Measurements from ENCODE around the gene ITFG2.

Gene ITFG2

DNA sequence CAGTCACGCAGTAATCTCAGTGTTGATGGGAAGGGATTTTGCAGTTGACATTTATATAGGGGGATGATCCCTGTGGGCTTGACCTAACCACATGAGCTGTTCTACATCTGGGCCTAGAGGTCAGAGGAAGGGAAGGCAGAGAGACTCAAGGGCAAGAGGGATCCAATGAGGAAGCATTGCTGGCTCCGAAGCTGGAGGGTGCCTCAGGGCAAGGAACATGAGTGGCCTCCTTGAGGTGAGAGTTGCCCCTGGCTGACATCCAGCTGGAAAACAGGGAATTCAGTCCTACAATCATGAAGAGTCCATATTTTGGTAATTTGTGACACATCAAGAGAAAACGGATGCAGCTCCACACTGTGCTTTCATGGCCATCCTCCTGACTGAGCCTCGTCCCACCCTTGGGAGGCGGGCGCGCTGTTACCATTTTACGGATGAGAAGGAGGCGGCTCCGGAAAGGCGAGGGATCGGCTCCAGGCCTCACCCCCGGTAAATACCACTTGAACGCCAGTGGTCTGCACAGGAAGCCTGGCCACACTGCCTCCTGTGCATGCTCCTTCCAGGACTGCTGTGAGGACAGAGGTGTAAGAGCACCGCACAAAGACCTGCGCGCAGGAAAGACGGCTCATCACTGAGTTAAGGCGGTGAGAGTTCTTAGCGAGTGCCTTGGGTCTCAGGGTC lies 36.2 kb upstream of the ITFG2 start:
- 95% methylated on average over 20 of the region's 20 CpGs for WGBS
- Histone ChIP-seq H3K9me3 (ENCODE audit: insufficient read depth, low read depth, low read length) (no peaks in the 10 kb centered on the region), H3K27ac (ENCODE audit: low read depth, low read length) (no peak overlapping the region), H3K4me3 (ENCODE audit: low read length) (no peak overlapping the region), H3K36me3 (ENCODE audit: insufficient read depth, low read length) (no peaks in the 10 kb centered on the region), H3K27me3 (ENCODE audit: insufficient read depth, low read length) (no peaks in the 10 kb centered on the region), H3K4me1 (ENCODE audit: insufficient read depth, low read length) (peaks cover 21% of the 10 kb centered on the region), H3K9ac (ENCODE audit: low read depth, low read length) (no peak overlapping the region)

GRCh38 chr12:2779281-2779680 lies 33.2 kb upstream of the ITFG2 start:
- H3K27ac ChIP-seq (ENCODE audit: low read depth, low read length) = no peak overlapping the region
- no peak overlapping the region for H3K4me3 ChIP-seq (ENCODE audit: low read length)
- no peaks in the 10 kb centered on the region for H3K9me3 ChIP-seq (ENCODE audit: insufficient read depth, low read depth, low read length)
- H3K36me3 ChIP-seq (ENCODE audit: insufficient read depth, low read length) = no peaks in the 10 kb centered on the region
- H3K27me3 ChIP-seq (ENCODE audit: insufficient read depth, low read length) = peaks cover 8% of the 10 kb centered on the region
- no peak overlapping the region for H3K9ac ChIP-seq (ENCODE audit: low read depth, low read length)
- H3K4me1 ChIP-seq (ENCODE audit: insufficient read depth, low read length) = peaks cover 21% of the 10 kb centered on the region
- WGBS = 46% methylated on average over 4 of the region's 4 CpGs

DNA sequence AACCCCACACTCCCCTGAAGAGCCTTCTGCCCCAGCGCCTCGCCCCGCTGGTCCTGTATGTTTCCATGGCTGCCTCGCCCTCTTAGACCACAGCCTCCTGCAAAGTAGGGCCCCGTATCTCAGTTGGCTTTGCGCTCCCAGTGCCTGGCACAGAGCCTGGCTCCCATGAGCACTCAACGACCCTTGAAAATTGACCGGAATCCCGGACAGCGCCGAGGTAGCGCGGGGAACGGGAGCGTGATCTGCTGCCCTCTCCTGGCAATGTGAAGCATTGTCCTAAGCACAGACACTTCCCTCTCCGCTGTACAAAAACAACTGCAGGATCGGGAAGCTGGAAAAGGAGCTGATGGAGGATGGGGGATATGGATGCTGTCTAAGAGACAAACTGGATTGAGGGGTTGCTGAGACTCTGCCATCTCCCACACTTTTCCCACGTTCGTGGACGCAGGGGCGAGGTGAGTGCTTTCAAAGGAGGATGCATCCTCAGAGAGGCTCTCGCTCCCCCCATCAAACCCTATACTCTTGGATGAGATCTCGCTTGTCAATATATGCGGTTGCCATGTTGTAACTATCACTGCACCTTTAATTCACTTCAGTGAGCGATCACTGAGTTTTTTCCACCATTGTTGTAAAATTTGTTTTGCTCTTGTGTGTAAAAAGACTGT lies 28.4 kb upstream of the ITFG2 start:
- no peak overlapping the region for H3K4me3 ChIP-seq (ENCODE audit: low read length)
- no peaks in the 10 kb centered on the region for H3K36me3 ChIP-seq (ENCODE audit: insufficient read depth, low read length)
- H3K27ac ChIP-seq (ENCODE audit: low read depth, low read length) = no peak overlapping the region
- peaks cover 7% of the 10 kb centered on the region for H3K4me1 ChIP-seq (ENCODE audit: insufficient read depth, low read length)
- no peaks in the 10 kb centered on the region for H3K9me3 ChIP-seq (ENCODE audit: insufficient read depth, low read depth, low read length)
- H3K27me3 ChIP-seq (ENCODE audit: insufficient read depth, low read length) = peaks cover 23% of the 10 kb centered on the region
- no peak overlapping the region for H3K9ac ChIP-seq (ENCODE audit: low read depth, low read length)
- 23% methylated on average over 24 of the region's 25 CpGs for WGBS

DNA sequence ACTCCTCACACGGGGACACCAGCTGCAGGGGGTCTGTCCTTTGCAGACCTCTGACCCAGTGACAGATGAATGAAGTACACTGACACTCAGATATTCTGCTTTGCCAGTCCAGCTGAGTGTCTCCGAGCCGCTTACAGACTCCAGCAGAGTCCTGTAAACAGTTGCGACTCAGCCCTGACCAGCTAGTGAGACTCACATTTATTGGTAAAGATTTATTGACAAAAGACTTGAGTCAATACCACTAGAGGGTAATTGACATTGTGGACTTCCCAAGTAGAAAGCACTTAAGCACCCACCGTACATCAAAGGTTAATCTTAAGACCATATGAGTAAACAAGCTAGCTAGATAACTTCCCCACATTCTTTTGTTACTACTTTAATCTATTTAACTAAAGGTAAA lies 27.5 kb upstream of the ITFG2 start:
- H3K27me3 ChIP-seq (ENCODE audit: insufficient read depth, low read length) = peaks cover 26% of the 10 kb centered on the region
- no peak overlapping the region for H3K9ac ChIP-seq (ENCODE audit: low read depth, low read length)
- H3K27ac ChIP-seq (ENCODE audit: low read depth, low read length) = no peak overlapping the region
- H3K4me3 ChIP-seq (ENCODE audit: low read length) = no peak overlapping the region
- no peaks in the 10 kb centered on the region for H3K9me3 ChIP-seq (ENCODE audit: insufficient read depth, low read depth, low read length)
- H3K36me3 ChIP-seq (ENCODE audit: insufficient read depth, low read length) = no peaks in the 10 kb centered on the region
- H3K4me1 ChIP-seq (ENCODE audit: insufficient read depth, low read length) = no peaks in the 10 kb centered on the region
- WGBS = 72% methylated on average over 5 of the region's 5 CpGs

DNA sequence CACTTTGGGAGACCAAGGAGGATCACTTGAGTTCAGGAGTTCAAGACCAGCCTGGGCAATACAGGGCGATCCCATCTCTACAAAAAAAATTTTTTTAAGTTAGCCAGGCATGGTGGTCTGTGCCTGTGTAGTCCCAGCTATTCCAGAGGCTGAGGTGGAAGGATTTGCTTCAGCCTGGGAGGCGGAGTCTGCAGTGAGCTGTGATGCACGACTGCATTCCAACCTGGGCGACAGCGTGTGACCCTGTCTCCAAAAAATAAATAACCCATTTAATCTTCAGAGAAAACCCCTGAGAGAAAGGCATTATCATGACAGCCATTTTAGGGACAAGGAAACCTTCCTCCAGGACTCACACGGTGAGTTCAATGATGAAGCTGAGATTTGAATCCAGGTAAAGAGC lies 21.4 kb upstream of the ITFG2 start:
- 79% methylated on average over 6 of the region's 6 CpGs for WGBS
- Histone ChIP-seq H3K9ac (ENCODE audit: low read depth, low read length) (no peak overlapping the region), H3K36me3 (ENCODE audit: insufficient read depth, low read length) (no peaks in the 10 kb centered on the region), H3K4me1 (ENCODE audit: insufficient read depth, low read length) (no peaks in the 10 kb centered on the region; the same call in 1 of the 2 replicates), H3K9me3 (ENCODE audit: insufficient read depth, low read depth, low read length) (no peaks in the 10 kb centered on the region), H3K4me3 (ENCODE audit: low read length) (no peak overlapping the region), H3K27ac (ENCODE audit: low read depth, low read length) (no peak overlapping the region), H3K27me3 (ENCODE audit: insufficient read depth, low read length) (peaks cover 16% of the 10 kb centered on the region)

DNA sequence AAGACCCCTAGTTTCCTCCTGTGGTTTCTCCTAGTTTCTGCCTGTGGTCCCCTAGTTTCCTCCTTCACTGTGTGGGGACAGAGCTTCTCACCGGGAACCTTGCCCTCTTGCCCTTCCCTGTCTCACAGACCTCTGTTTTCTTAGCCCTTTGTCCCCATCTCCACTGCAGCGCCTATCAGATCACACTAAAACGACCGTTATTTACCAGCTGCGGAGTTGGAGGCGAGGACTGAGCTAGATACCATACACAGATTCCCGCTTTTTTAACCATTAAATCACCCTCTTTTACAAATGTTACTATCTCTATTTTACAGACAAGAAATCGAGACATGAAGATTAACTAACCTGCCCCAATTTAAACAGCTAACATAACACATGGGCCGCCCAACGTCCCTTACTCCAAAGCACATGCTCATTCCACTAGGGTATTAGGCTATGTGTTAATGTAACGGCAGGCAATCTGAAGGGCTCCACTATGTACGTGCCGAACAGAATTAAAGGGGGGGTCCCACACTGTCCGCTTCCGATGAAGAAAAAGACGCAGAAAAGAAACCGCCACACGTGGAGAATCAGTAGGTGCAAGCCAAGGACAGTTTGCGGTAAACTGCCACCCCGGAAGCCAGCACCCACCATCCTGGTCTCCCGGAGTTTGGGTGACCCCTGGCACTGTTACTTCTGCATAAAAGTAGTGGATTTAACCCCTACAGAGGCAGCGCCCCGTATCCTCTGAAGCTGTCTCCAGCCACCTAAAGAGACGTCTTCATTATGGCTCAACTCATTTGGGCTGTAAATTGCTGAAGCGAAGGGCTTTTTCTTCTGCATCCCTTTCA lies 19.6 kb upstream of the ITFG2 start:
- Histone ChIP-seq H3K9ac (ENCODE audit: low read depth, low read length) (no peak overlapping the region), H3K27ac (ENCODE audit: low read depth, low read length) (no peak overlapping the region), H3K4me3 (ENCODE audit: low read length) (no peak overlapping the region), H3K9me3 (ENCODE audit: insufficient read depth, low read depth, low read length) (no peaks in the 10 kb centered on the region), H3K36me3 (ENCODE audit: insufficient read depth, low read length) (peaks cover 16% of the 10 kb centered on the region), H3K4me1 (ENCODE audit: insufficient read depth, low read length) (no peaks in the 10 kb centered on the region; the same call in 1 of the 2 replicates), H3K27me3 (ENCODE audit: insufficient read depth, low read length) (peaks cover 16% of the 10 kb centered on the region)
- 86% methylated on average over 25 of the region's 25 CpGs for WGBS

- Histone ChIP-seq H3K27ac (ENCODE audit: low read depth, low read length) (no peak overlapping the region), H3K9me3 (ENCODE audit: insufficient read depth, low read depth, low read length) (no peaks in the 10 kb centered on the region), H3K4me3 (ENCODE audit: low read length) (peak overlapping the region; percentile 76), H3K36me3 (ENCODE audit: insufficient read depth, low read length) (peaks cover 22% of the 10 kb centered on the region), H3K9ac (ENCODE audit: low read depth, low read length) (no peak overlapping the region), H3K4me1 (ENCODE audit: insufficient read depth, low read length) (no peaks in the 10 kb centered on the region; the same call in 1 of the 2 replicates), H3K27me3 (ENCODE audit: insufficient read depth, low read length) (peaks cover 16% of the 10 kb centered on the region)
- WGBS = 95% methylated on average over 19 of the region's 21 CpGs
Observed at GRCh38 chr12:2793561-2793960, 18.9 kb upstream of the ITFG2 start.

DNA sequence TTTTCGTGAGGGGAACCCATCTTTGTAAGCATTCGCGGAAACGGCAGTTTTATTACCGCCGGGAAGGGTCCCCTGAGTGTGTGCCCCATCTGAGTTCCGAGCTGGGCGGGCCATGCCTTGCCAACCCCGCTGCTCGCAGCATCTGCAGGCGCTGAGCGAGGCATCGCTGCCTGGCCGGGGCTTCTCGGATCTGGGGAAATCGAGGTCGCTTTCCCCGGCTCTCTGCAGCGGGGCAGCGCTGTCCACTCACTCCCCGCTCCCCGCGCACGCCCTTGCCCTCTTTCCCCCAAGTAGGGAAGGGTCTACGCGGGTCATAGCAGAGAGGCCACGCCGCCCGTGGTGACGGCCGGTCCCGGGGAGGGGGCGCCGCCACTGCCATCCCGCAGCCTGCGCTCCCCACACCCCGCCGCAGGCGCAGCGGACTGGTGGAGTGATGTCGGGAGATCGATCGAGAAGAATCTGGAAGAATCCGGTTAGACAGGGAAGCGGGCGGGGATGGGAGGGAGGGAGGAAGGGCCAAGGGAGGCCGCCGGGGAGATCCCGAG lies 18.2 kb upstream of the ITFG2 start:
- H3K9ac ChIP-seq (ENCODE audit: low read depth, low read length) = peak overlapping the region; percentile 73
- H3K27ac ChIP-seq (ENCODE audit: low read depth, low read length) = peak overlapping the region; percentile 48; the same call in 1 of the 2 replicates
- H3K36me3 ChIP-seq (ENCODE audit: insufficient read depth, low read length) = peaks cover 29% of the 10 kb centered on the region
- WGBS = 3% methylated on average over 49 of the region's 49 CpGs
- H3K4me1 ChIP-seq (ENCODE audit: insufficient read depth, low read length) = no peaks in the 10 kb centered on the region; the same call in 1 of the 2 replicates
- peaks cover 14% of the 10 kb centered on the region for H3K27me3 ChIP-seq (ENCODE audit: insufficient read depth, low read length)
- H3K9me3 ChIP-seq (ENCODE audit: insufficient read depth, low read depth, low read length) = no peaks in the 10 kb centered on the region
- peak overlapping the region; percentile 76 for H3K4me3 ChIP-seq (ENCODE audit: low read length)

- WGBS = under 1% methylated on average over 63 of the region's 63 CpGs
- H3K27me3 ChIP-seq (ENCODE audit: insufficient read depth, low read length) = peaks cover 12% of the 10 kb centered on the region
- H3K9me3 ChIP-seq (ENCODE audit: insufficient read depth, low read depth, low read length) = no peaks in the 10 kb centered on the region
- peak within 1 kb of the TSS; percentile 48; the same call in 1 of the 2 replicates for H3K27ac ChIP-seq (ENCODE audit: low read depth, low read length)
- H3K9ac ChIP-seq (ENCODE audit: low read depth, low read length) = peak within 1 kb of the TSS; percentile 78
- H3K4me1 ChIP-seq (ENCODE audit: insufficient read depth, low read length) = no peaks in the 10 kb centered on the region; the same call in 1 of the 2 replicates
- H3K4me3 ChIP-seq (ENCODE audit: low read length) = peak within 1 kb of the TSS; percentile 76
- peaks cover 35% of the 10 kb centered on the region for H3K36me3 ChIP-seq (ENCODE audit: insufficient read depth, low read length)
Observed at GRCh38 chr12:2794736-2795289, 17.7 kb upstream of the ITFG2 start, which contains the start of gene FKBP4. FKBP4 (plus strand) TSS chr12:2794970; CDS start chr12:2795140, 170 bp downstream.

DNA sequence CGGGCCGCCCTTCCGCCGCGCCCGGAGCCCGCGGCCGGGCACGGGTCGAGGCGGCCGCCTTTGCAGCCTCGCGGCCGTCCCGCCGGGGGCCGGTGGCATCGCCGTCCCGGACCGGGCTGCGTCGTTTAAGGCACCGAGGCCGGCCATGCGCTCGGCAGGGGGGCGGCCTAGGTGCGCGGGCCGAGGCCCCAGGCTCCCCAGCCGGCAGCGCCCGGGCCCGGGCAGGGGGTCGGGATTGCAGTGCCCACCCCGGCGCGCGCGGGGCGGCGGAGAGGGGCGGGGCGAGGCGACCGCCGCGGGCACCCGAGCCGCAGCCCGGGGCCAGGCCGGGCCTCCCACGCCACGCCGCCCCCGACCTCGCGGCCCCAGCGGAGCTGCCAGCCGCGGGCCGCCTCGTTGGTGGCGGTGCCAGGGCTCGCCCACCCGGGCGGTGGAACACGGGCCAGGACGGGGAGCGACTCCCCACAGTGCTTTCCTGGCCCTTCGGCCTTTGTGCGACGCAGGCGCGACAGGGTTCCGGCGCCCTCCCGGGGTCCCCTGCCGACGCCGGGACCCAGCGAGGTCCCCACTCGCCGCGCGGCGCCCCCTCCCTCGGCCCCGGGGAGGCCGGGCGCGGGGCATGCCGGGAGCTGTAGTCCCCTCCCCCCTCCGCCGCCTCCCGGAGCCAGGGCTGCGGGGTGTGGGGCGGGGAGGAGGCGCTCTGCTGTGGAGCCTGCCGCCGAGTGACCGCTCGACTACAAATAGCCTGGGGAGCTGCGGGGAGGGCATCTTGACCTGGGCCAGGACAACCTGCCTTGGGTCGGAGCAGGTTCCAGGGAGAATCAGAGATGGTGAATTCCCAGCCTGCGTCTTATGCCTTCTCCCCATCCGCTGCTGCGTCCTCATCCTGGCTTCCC lies 16.9 kb upstream of the ITFG2 start:
- H3K27ac ChIP-seq (ENCODE audit: low read depth, low read length) = no peak overlapping the region
- H3K9me3 ChIP-seq (ENCODE audit: insufficient read depth, low read depth, low read length) = no peaks in the 10 kb centered on the region
- H3K4me3 ChIP-seq (ENCODE audit: low read length) = peak overlapping the region; percentile 76
- peaks cover 42% of the 10 kb centered on the region for H3K36me3 ChIP-seq (ENCODE audit: insufficient read depth, low read length)
- H3K4me1 ChIP-seq (ENCODE audit: insufficient read depth, low read length) = no peaks in the 10 kb centered on the region; the same call in 1 of the 2 replicates
- H3K27me3 ChIP-seq (ENCODE audit: insufficient read depth, low read length) = peaks cover 12% of the 10 kb centered on the region
- WGBS = under 1% methylated on average over 111 of the region's 111 CpGs
- peak overlapping the region; percentile 78 for H3K9ac ChIP-seq (ENCODE audit: low read depth, low read length)
